DOHH2 (cell line): ENCODE measurements around the gene MAGI1.

Experiments
- EZH2phosphoT487 ChIP-seq: fragments of 200-600 bp; sonication (generic); IDR thresholded peaks from 2 replicates; pipeline ENCODE4 v1.6.1; 2017; ENCODE audit warnings: borderline replicate concordance, mild to moderate bottlenecking, antibody characterized with exemption, low read length, moderate library complexity, mixed read lengths
- TF ChIP-seq, protein P1 (sequence below): fragments of 200-600 bp; sonication (generic); IDR thresholded peaks from one replicate; pipeline ENCODE4 v1.5.1; 2014; ENCODE audit warnings: antibody characterized with exemption, mild to moderate bottlenecking, low read depth, low read length; ENCODE audit not compliant: poor library complexity, severe bottlenecking

DNA sequence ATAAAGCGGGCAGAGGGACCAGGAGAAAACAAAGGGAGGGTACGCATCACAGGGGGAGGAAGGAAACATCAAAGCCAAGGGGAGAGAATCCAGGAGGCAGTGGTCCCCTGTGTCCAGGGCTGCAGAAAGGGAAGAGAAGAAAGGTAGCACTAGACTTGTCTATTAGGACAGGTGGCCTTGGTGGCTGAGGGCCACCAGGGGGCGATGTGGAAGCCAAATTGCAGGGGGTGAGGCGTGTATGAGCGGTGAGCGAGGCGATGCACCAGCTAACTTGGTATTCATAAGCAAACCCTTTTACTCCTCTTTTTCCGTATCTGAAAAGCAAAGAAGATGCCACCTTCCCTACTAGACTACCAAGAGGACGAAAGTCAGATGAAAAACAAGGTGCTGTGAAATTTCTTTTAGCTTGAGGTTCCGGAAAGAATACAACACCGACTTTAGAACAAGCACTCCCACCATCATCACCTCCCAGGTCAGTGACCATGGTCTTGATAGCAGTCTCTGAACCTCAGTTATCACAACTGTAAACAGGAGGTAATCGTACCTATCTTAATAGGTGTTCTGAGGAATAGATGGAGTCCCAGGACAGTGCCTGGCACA lies 696.5 kb downstream of the MAGI1 start:
- TF ChIP-seq, protein P1, sequence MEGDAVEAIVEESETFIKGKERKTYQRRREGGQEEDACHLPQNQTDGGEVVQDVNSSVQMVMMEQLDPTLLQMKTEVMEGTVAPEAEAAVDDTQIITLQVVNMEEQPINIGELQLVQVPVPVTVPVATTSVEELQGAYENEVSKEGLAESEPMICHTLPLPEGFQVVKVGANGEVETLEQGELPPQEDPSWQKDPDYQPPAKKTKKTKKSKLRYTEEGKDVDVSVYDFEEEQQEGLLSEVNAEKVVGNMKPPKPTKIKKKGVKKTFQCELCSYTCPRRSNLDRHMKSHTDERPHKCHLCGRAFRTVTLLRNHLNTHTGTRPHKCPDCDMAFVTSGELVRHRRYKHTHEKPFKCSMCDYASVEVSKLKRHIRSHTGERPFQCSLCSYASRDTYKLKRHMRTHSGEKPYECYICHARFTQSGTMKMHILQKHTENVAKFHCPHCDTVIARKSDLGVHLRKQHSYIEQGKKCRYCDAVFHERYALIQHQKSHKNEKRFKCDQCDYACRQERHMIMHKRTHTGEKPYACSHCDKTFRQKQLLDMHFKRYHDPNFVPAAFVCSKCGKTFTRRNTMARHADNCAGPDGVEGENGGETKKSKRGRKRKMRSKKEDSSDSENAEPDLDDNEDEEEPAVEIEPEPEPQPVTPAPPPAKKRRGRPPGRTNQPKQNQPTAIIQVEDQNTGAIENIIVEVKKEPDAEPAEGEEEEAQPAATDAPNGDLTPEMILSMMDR, result peak; percentile 70
- TF ChIP-seq EZH2phosphoT487, result no peak
